B cell (primary cell): ENCODE results near the gene CZIB. TPM values are rescaled to one million over a fixed set of nuclear protein-coding genes. Genes with fewer than 3 reads are reported as not detected.

Source experiments
- ATAC-seq: fragments of 200-7000 bp; cut with Tn5 transposase; one replicate; pipeline ENCODE4 v1.10.0; 2021; ENCODE audit warnings: low read depth, mild to moderate bottlenecking, moderate number of reproducible peaks, moderate library complexity
- CTCF ChIA-PET: fragments of 350-600 bp; sonication (Branson Sonifier 250); formaldehyde crosslinking; loops from one replicate; lab custom pipeline; 2021; ENCODE audit warnings: antibody characterized with exemption, inconsistent platforms; lab: Charles Lee
- POLR2A ChIA-PET: fragments of 350-600 bp; sonication (Branson Sonifier 250); formaldehyde crosslinking; loops from one replicate; lab custom pipeline; 2021; ENCODE audit warnings: antibody characterized with exemption; lab: Charles Lee
- DNase-seq: peaks from one replicate; pipeline ENCODE4 v3.0.0; 2013
- H2AFZ ChIP-seq: 2 replicates; pipeline ENCODE4 v1.6.1; 2012; ENCODE audit warnings: mild to moderate bottlenecking, low read depth, low read length; ENCODE audit not compliant: insufficient read depth, poor library complexity, severe bottlenecking
- H3K27ac ChIP-seq, 2 donors: 1 replicate in 1 of 2; 2 replicates in 1 of 2; pipeline ENCODE4 v1.5.1; 2012 to 2013; ENCODE audit warnings: low read length in 2 of 2, mild to moderate bottlenecking in 2 of 2, moderate library complexity in 1 of 2
- H3K27me3 ChIP-seq, 4 experiments: fragments of 200-600 bp in 1 of 4; sonication (generic) in 1 of 4; replicated peaks in 1 of 4; 1 replicate in 2 of 4; 2 replicates in 2 of 4; pipeline versions ENCODE4 v1.6.1 to v1.7.0; 2013 to 2016; ENCODE audit warnings: low read length in 3 of 4, mild to moderate bottlenecking in 2 of 4, mixed read lengths in 1 of 4, moderate library complexity in 1 of 4; ENCODE audit not compliant: insufficient read depth in 4 of 4, control insufficient read depth in 3 of 4; ENCODE audit errors: control extremely low read depth in 1 of 4
- H3K36me3 ChIP-seq, 2 experiments: replicated peaks in 1 of 2; 1 replicate in 1 of 2; 2 replicates in 1 of 2; pipeline versions ENCODE4 v1.6.1 to v1.7.1; 2013; ENCODE audit warnings: low read length in 1 of 2; ENCODE audit not compliant: insufficient read depth in 2 of 2, control insufficient read depth in 1 of 2; ENCODE audit errors: control extremely low read depth in 1 of 2, extremely low read depth in 1 of 2
- H3K4me1 ChIP-seq, 2 donors: fragments of 200-600 bp in 1 of 2; sonication (generic) in 1 of 2; 1 replicate in 1 of 2; 2 replicates in 1 of 2; pipeline versions ENCODE4 v1.5.1 to v1.6.1; 2013 to 2017; ENCODE audit warnings: low read length in 2 of 2; ENCODE audit not compliant: control insufficient read depth in 2 of 2, insufficient read depth in 2 of 2
- H3K4me2 ChIP-seq: replicated peaks from 2 replicates; pipeline ENCODE3; 2012; ENCODE audit warnings: mild to moderate bottlenecking, low read depth, low read length; ENCODE audit not compliant: poor library complexity, severe bottlenecking
- H3K4me3 ChIP-seq, 5 experiments: fragments of 200-600 bp in 1 of 5; sonication (generic) in 1 of 5; 1 replicate in 3 of 5; 2 replicates in 2 of 5; pipeline versions ENCODE4 v1.5.1 to v1.7.0; 2011 to 2016; ENCODE audit warnings: low read length in 4 of 5, mild to moderate bottlenecking in 4 of 5, low read depth in 2 of 5, control low read depth in 1 of 5, moderate library complexity in 1 of 5; ENCODE audit not compliant: insufficient read depth in 1 of 5; ENCODE audit errors: control extremely low read depth in 1 of 5, extremely low read depth in 1 of 5
- H3K79me2 ChIP-seq: fragments of 200-600 bp; sonication (generic); one replicate; pipeline ENCODE4 v1.6.0; 2016; ENCODE audit warnings: low read length; ENCODE audit not compliant: control insufficient read depth, insufficient read depth
- H3K9ac ChIP-seq: fragments of 200-600 bp; sonication (generic); 2 replicates; pipeline ENCODE4 v1.6.1; 2017; ENCODE audit warnings: mild to moderate bottlenecking, low read length, moderate library complexity
- H3K9me3 ChIP-seq, 3 donors: one replicate each; pipeline versions ENCODE4 v1.6.1 to v1.7.1; 2013; ENCODE audit warnings: low read length in 2 of 3; ENCODE audit not compliant: control insufficient read depth in 2 of 3, insufficient read depth in 1 of 3; ENCODE audit errors: control extremely low read depth in 1 of 3
- H4K20me1 ChIP-seq: 2 replicates; pipeline ENCODE4 v1.6.0; 2012; ENCODE audit warnings: mild to moderate bottlenecking, low read length; ENCODE audit not compliant: insufficient read depth, control insufficient read depth, poor library complexity, severe bottlenecking
- H3K27ac Mint-ChIP-seq: one replicate; pipeline ENCODE4 v1.8.0; 2021; ENCODE audit warnings: mixed read lengths
- H3K27me3 Mint-ChIP-seq: one replicate; pipeline ENCODE4 v1.8.0; 2021; ENCODE audit warnings: mixed read lengths
- H3K4me1 Mint-ChIP-seq: one replicate; pipeline ENCODE4 v1.8.0; 2021; ENCODE audit warnings: mixed read lengths
- H3K4me3 Mint-ChIP-seq: one replicate; pipeline ENCODE4 v1.8.0; 2021; ENCODE audit warnings: mixed read lengths
- H3K9me3 Mint-ChIP-seq: one replicate; pipeline ENCODE4 v1.8.0; 2022; ENCODE audit warnings: mixed read lengths; ENCODE audit not compliant: insufficient read depth
- CTCF ChIP-seq: fragments of 200-600 bp; IDR thresholded peaks from one replicate; pipeline ENCODE4 v1.8.0; 2022; ENCODE audit warnings: antibody characterized with exemption, mild to moderate bottlenecking
- EZH2 ChIP-seq: IDR thresholded peaks from 2 replicates; pipeline ENCODE4 v1.6.1; 2012; ENCODE audit warnings: borderline replicate concordance, low read depth, mild to moderate bottlenecking, moderate library complexity, low read length; ENCODE audit not compliant: insufficient read depth, poor library complexity, severe bottlenecking
- WGBS: methylation state at CpG from one replicate; pipeline ENCODE4 v1.1.5; 2013; ENCODE audit warnings: missing lambda C conversion rate; ENCODE audit not compliant: insufficient coverage; 5-methylcytosine and 5-hydroxymethylcytosine counted together
- intact Hi-C: fragments of 100-400 bp; cut with micrococcal nuclease; formaldehyde crosslinking; loops from one replicate; pipeline ENCODE4 v1.10.0; 2022
- polyA plus RNA-seq: library from polyadenylated mRNA; depleted of rRNA; stranded (reverse); fragments of >200 nt; gene quantifications from 2 replicates; pipeline ENCODE4 v1.2.3, GENCODE V29; 2012
- total RNA-seq, 2 donors: library from RNA; stranded (reverse); fragments of 120-200 nt in 1 of 2; gene quantifications; 1 replicate in 1 of 2; 2 replicates in 1 of 2; pipeline versions ENCODE4 v1.2.3 to v1.2.4, GENCODE V29; 2013 to 2022

CZIB gene
- total and polyA plus RNA-seq, 2 donors (not counting 1 experiment from before 2014, with no cell fraction given): 47.9 to 62.0 TPM

GRCh38 chr1:53250325-53250724 lies 29.9 kb upstream of the CZIB start:
- Histone ChIP-seq H3K9ac (no peak overlapping the region), H3K4me3 (no peak overlapping the region), H3K36me3 (peaks cover 3% of the 10 kb centered on the region in 2 experiments), H3K27me3 (no peaks in the 10 kb centered on the region), H3K4me2 (no peak overlapping the region), H3K9me3 (no peaks in the 10 kb centered on the region), H3K79me2 (no peaks in the 10 kb centered on the region), H3K27ac (no peak overlapping the region), H3K4me1 (peaks cover 15% of the 10 kb centered on the region in 2 donors), H4K20me1 (no peaks in the 10 kb centered on the region), H2AFZ (no peak overlapping the region)
- WGBS: 100% methylated on average over 3 of the region's 4 CpGs
- no peak overlapping the region for H3K27ac Mint-ChIP-seq
- ChIA-PET POLR2A (no interaction called here), CTCF (no interaction called here)
- H3K27me3 Mint-ChIP-seq: no peaks in the 10 kb centered on the region
- TF ChIP-seq CTCF (no peak), EZH2 (no peak)
- no peak overlapping the region for H3K4me3 Mint-ChIP-seq
- peaks cover 21% of the 10 kb centered on the region for H3K4me1 Mint-ChIP-seq
- intact Hi-C loops: no loop called here
- no peak for DNase-seq
- H3K9me3 Mint-ChIP-seq: no peaks in the 10 kb centered on the region
- no peak for ATAC-seq

GRCh38 chr1:53249706-53250105 lies 29.3 kb upstream of the CZIB start:
- no peak overlapping the region for H3K4me3 Mint-ChIP-seq
- intact Hi-C loops: no loop called here
- H3K4me2 ChIP-seq: no peak overlapping the region
- H3K79me2 ChIP-seq: no peaks in the 10 kb centered on the region
- no peaks in the 10 kb centered on the region for H3K27me3 Mint-ChIP-seq
- CTCF ChIA-PET: no interaction called here
- peaks cover 28% of the 10 kb centered on the region for H3K4me1 Mint-ChIP-seq
- H3K36me3 ChIP-seq: peaks cover 3% of the 10 kb centered on the region in 2 experiments
- no peak for DNase-seq
- H3K4me3 ChIP-seq: no peak overlapping the region
- 96% methylated on average over 2 of the region's 3 CpGs for WGBS
- H4K20me1 ChIP-seq: no peaks in the 10 kb centered on the region
- TF ChIP-seq EZH2: no peak
- no peak for TF ChIP-seq CTCF
- H3K4me1 ChIP-seq: peaks cover 18 to 21% of the 10 kb centered on the region in 2 donors
- no peak overlapping the region for H2AFZ ChIP-seq
- no peak overlapping the region for H3K9ac ChIP-seq
- H3K27me3 ChIP-seq: no peaks in the 10 kb centered on the region
- no peak overlapping the region for H3K27ac Mint-ChIP-seq
- ATAC-seq: no peak
- H3K9me3 ChIP-seq: no peaks in the 10 kb centered on the region
- POLR2A ChIA-PET: no interaction called here
- H3K27ac ChIP-seq: no peak overlapping the region
- no peaks in the 10 kb centered on the region for H3K9me3 Mint-ChIP-seq
